HEK293 (cell line): Measurements from ENCODE around the gene HYLS1.

ENCODE experiments used
- YY1 ChIP-seq: fragments of 450-650 bp; formaldehyde crosslinking; IDR thresholded peaks from 2 replicates; pipeline ENCODE4 v1.5.1; 2018; ENCODE audit warnings: missing biosample characterization, missing genetic modification characterization
- ZNF2 ChIP-seq: fragments of 450-650 bp; formaldehyde crosslinking; IDR thresholded peaks from 2 replicates; pipeline ENCODE4 v1.5.1; 2016; ENCODE audit warnings: missing biosample characterization, missing genetic modification characterization
- ZNF707 ChIP-seq: fragments of 450-650 bp; formaldehyde crosslinking; IDR thresholded peaks from 2 replicates; pipeline ENCODE4 v1.5.1; 2016; ENCODE audit warnings: missing biosample characterization, missing genetic modification characterization
- TF ChIP-seq, protein P1 (sequence below): fragments of 450-650 bp; formaldehyde crosslinking; IDR thresholded peaks from 2 replicates; pipeline ENCODE4 v1.5.1; 2016; ENCODE audit warnings: missing biosample characterization, missing genetic modification characterization

DNA sequence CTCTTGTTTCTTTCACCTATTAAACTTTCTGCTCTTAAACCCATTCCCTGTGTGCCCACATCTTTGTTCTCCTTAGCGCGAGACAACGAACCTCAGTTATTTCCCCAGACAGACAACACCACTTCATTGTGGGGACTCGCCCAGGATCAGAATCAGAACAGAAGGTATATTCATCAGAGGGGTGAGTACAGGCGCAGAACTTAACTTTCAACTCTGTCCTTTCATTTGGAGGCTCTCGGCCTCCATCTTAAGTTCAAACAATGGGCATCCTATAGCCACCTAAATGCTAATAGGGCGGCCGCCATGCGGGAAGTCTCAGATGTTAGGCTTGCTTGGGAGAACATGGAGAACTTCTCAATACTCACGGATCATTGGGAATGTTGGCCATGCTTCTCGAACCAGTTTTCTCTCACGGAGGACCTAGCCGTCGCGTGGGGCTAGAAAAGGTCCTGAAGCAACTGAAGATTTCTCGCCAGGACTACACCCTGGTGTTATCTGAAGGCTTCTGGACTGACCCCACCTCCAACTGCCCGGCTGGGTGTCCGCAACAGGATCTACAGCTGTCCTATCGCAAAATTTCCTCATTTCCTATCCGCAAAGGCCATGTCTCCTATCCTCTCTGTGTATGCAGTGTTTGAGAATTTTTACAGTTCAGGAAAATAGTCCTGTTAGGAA is 13.4 kb upstream of the HYLS1 start:
- TF ChIP-seq ZNF2 (tag by site-specific recombination): no peak
- no peak for TF ChIP-seq YY1
- TF ChIP-seq, protein P1, sequence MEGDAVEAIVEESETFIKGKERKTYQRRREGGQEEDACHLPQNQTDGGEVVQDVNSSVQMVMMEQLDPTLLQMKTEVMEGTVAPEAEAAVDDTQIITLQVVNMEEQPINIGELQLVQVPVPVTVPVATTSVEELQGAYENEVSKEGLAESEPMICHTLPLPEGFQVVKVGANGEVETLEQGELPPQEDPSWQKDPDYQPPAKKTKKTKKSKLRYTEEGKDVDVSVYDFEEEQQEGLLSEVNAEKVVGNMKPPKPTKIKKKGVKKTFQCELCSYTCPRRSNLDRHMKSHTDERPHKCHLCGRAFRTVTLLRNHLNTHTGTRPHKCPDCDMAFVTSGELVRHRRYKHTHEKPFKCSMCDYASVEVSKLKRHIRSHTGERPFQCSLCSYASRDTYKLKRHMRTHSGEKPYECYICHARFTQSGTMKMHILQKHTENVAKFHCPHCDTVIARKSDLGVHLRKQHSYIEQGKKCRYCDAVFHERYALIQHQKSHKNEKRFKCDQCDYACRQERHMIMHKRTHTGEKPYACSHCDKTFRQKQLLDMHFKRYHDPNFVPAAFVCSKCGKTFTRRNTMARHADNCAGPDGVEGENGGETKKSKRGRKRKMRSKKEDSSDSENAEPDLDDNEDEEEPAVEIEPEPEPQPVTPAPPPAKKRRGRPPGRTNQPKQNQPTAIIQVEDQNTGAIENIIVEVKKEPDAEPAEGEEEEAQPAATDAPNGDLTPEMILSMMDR (tag by site-specific recombination): no peak
- TF ChIP-seq ZNF707 (tag by site-specific recombination): no peak
